ENCODE results near the gene C10orf143. TPM values are rescaled to one million over a fixed set of nuclear protein-coding genes. Genes with fewer than 3 reads are reported as not detected.

C10orf143 gene
- total RNA-seq, 3 donors from 2014 or later, result 2.3 to 10.4 (median 4.2) TPM

DNA sequence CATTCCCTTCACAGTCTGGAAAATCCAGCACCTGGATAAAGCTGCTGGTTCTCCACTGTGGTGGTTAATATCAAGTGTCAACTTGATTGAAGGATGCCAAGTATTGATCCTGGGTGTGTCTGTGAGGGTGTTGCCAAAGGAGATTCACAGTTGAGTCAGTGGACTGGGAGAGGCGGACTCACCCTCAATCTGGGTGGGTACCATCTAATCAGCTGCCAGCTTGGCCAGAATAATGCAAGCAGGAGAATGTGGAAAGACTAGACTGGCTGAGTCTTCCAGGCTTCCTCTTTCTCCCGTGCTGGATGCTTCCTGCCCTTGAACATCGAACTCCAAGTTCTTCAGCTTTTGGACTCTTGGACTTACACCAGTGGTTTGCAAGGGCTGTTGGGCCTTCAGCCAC lies 48.4 kb downstream of the C10orf143 start:
- H3K4me1 ChIP-seq (ENCODE audit: low read depth), result no peaks in the 10 kb centered on the region
- H3K36me3 ChIP-seq (ENCODE audit: low read depth), result no peaks in the 10 kb centered on the region
- TF ChIP-seq, protein P1, sequence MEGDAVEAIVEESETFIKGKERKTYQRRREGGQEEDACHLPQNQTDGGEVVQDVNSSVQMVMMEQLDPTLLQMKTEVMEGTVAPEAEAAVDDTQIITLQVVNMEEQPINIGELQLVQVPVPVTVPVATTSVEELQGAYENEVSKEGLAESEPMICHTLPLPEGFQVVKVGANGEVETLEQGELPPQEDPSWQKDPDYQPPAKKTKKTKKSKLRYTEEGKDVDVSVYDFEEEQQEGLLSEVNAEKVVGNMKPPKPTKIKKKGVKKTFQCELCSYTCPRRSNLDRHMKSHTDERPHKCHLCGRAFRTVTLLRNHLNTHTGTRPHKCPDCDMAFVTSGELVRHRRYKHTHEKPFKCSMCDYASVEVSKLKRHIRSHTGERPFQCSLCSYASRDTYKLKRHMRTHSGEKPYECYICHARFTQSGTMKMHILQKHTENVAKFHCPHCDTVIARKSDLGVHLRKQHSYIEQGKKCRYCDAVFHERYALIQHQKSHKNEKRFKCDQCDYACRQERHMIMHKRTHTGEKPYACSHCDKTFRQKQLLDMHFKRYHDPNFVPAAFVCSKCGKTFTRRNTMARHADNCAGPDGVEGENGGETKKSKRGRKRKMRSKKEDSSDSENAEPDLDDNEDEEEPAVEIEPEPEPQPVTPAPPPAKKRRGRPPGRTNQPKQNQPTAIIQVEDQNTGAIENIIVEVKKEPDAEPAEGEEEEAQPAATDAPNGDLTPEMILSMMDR (IDR thresholded peaks at IDR 0.05), result no peak
- intact Hi-C loops (cut with DNase I, micrococcal nuclease), result no loop called here
- DNase-seq (no peak), ATAC-seq (no peak)
- no peak overlapping the region for H3K4me3 ChIP-seq
- no peaks in the 10 kb centered on the region for H3K9me3 ChIP-seq

DNA sequence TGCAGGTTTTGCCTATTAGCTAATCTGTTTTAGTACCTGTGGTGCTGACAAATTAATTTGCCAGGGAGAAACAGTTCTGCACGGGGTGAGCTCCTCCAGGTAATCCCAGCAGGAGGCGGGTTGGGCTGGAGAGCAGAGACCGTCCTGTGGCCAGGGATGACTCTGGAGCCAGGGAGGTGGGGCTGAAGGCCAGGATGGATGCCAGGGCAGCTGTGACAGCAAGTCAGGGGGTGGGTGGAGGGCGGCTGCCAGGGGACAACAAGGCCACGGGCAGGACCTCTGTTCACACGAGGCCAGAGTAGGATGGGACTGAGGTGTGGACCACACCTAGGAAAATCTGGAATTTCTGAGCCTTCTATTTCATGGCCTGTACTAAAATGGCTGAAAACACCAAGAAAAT lies 48.9 kb downstream of the C10orf143 start:
- Histone ChIP-seq H3K4me3 (no peak overlapping the region), H3K4me1 (ENCODE audit: low read depth) (no peaks in the 10 kb centered on the region), H3K36me3 (ENCODE audit: low read depth) (no peaks in the 10 kb centered on the region), H3K9me3 (no peaks in the 10 kb centered on the region)
- TF ChIP-seq, protein P1 (IDR thresholded peaks at IDR 0.05), result no peak
- intact Hi-C loops (cut with DNase I, micrococcal nuclease), result no loop called here
- ATAC-seq (no peak), DNase-seq (no peak)

DNA sequence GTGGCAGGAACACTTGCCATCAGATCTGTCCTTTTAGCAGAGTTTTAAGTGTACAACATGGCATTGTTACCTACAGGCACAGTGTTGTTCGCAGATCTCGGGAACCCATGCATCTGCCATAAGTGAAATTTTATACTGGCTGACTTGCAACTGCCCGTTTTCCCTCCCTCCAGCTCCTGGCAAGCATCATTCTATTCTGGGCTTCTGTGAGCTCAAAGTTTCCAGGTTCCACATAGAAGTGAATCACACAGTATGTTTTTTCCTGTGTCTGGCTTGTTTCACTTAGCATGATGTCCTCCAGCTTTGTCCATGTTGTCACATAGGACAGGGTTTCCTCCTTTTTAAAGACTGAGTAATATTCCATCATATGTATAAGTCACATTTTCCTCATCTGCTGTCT lies 56.6 kb downstream of the C10orf143 start:
- TF ChIP-seq, protein P1 (IDR thresholded peaks at IDR 0.05), result no peak
- no peak for DNase-seq
- intact Hi-C loops (cut with DNase I, micrococcal nuclease), result no loop called here
- Histone ChIP-seq H3K4me1 (ENCODE audit: low read depth) (no peaks in the 10 kb centered on the region), H3K4me3 (no peak overlapping the region), H3K36me3 (ENCODE audit: low read depth) (no peaks in the 10 kb centered on the region), H3K9me3 (no peaks in the 10 kb centered on the region)
- no peak for ATAC-seq

DNA sequence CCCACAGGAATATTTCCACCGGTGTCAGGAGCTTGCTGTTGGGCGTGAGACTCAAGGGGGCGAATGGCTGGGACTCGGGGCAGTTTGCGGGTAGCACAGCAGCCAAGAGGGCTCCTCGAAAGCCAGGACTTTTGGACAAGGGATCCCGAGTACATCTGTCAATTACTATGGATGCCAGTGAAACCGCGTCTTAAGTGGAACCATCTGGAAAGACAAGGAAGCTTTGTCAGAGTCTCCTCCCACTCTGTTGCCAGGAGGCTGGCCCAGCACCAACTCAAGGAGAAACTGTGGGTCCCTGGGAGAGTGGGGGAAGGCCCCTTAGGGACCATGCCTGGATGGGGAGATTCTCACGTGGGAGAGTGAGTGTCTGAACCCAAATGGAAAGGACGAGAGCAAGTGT lies 57.1 kb downstream of the C10orf143 start:
- H3K4me3 ChIP-seq, result no peak overlapping the region
- no peak for DNase-seq
- no peaks in the 10 kb centered on the region for H3K4me1 ChIP-seq (ENCODE audit: low read depth)
- no peak for ATAC-seq
- no peaks in the 10 kb centered on the region for H3K36me3 ChIP-seq (ENCODE audit: low read depth)
- intact Hi-C loops (cut with DNase I, micrococcal nuclease), result no loop called here
- H3K9me3 ChIP-seq, result no peaks in the 10 kb centered on the region
- TF ChIP-seq, protein P1 (IDR thresholded peaks at IDR 0.05), result no peak

DNA sequence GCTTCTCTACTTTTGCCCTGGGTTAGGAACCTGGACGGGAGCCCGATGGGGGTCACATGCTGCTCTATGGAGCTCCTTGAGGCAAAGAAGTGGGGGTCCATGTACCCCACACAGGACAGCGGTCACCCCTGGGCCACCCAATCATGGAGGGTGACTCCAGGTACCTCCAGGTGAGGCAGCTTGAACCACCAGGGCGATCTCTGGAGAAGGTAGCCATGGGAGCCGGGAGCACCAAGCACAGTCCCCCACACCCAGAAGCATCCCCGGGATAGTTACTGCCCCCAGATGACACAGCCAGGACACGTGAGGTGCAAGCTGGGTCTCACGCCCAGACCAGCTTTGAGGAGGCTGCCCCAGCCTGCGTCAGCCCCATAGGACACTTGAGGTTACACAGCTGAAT lies 58.4 kb downstream of the C10orf143 start:
- Histone ChIP-seq H3K4me1 (ENCODE audit: low read depth) (no peaks in the 10 kb centered on the region), H3K36me3 (ENCODE audit: low read depth) (no peaks in the 10 kb centered on the region), H3K9me3 (no peaks in the 10 kb centered on the region), H3K4me3 (no peak overlapping the region)
- ATAC-seq (no peak), DNase-seq (no peak)
- intact Hi-C loops (cut with DNase I, micrococcal nuclease), result no loop called here
- TF ChIP-seq, protein P1 (IDR thresholded peaks at IDR 0.05), result no peak

DNA sequence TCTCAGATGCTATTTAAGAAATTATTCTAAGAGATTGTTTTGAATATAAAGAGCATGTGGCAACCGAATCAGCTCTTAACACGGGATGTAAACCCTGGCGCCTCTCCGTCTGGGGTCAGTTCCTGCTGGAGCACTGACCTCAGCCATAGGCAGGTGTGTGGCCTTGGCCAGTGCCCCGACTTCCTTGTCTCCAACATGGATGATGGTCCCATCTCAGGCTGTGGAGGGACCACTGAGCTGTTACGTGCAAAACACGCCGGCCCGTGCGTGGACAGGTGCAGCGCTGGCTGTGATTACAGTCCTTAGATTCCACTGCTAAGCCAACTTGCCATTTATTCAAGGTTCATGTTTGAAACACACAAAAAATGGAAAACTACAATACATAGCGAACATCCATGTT lies 59.9 kb downstream of the C10orf143 start:
- TF ChIP-seq, protein P1 (IDR thresholded peaks at IDR 0.05), result no peak
- intact Hi-C loops (cut with DNase I, micrococcal nuclease), result no loop called here
- H3K4me1 ChIP-seq (ENCODE audit: low read depth), result no peaks in the 10 kb centered on the region
- ATAC-seq, result no peak
- H3K4me3 ChIP-seq, result no peak overlapping the region
- H3K9me3 ChIP-seq, result no peaks in the 10 kb centered on the region
- no peaks in the 10 kb centered on the region for H3K36me3 ChIP-seq (ENCODE audit: low read depth)
- no peak for DNase-seq
